Activated T-cell treated with anti-CD3 and anti-CD28 coated beads, Interleukin-2, amount 50 U/mL, for 4 hours (primary cell): ENCODE data around the gene AURKAIP1. TPM values are rescaled to one million over a fixed set of nuclear protein-coding genes. Genes with fewer than 3 reads are reported as not detected.
A peak's percentile ranks its signal among the peaks of the same experiment; 100 is the strongest.

Experiments
- ATAC-seq, 2 donors: fragments of 200-7000 bp; cut with Tn5 transposase; one replicate each; pipeline ENCODE4 v1.10.0; 2021
- DNase-seq: peaks from one replicate; pipeline ENCODE4 v3.0.0-alpha.2; 2020
- H3K27me3 Mint-ChIP-seq: one replicate; pipeline ENCODE4 v1.8.0; 2021; ENCODE audit warnings: low read depth, mixed read lengths
- H3K36me3 Mint-ChIP-seq: one replicate; pipeline ENCODE4 v1.8.0; 2022; ENCODE audit warnings: mixed read lengths; ENCODE audit not compliant: insufficient read depth
- H3K4me1 Mint-ChIP-seq: one replicate; pipeline ENCODE4 v1.8.0; 2021; ENCODE audit warnings: low read depth, mixed read lengths
- H3K4me3 Mint-ChIP-seq: one replicate; pipeline ENCODE4 v1.8.0; 2021; ENCODE audit warnings: mild to moderate bottlenecking, moderate library complexity, mixed read lengths
- H3K9me3 Mint-ChIP-seq: one replicate; pipeline ENCODE4 v1.8.0; 2021; ENCODE audit warnings: mixed read lengths
- total RNA-seq, 3 donors: library from RNA; stranded (reverse); gene quantifications; one replicate each; pipeline ENCODE4 v1.2.1, GENCODE V29; 2021

The AURKAIP1 gene
- total RNA-seq, 3 donors from 2014 or later = 218 to 244 (median 220) TPM

DNA sequence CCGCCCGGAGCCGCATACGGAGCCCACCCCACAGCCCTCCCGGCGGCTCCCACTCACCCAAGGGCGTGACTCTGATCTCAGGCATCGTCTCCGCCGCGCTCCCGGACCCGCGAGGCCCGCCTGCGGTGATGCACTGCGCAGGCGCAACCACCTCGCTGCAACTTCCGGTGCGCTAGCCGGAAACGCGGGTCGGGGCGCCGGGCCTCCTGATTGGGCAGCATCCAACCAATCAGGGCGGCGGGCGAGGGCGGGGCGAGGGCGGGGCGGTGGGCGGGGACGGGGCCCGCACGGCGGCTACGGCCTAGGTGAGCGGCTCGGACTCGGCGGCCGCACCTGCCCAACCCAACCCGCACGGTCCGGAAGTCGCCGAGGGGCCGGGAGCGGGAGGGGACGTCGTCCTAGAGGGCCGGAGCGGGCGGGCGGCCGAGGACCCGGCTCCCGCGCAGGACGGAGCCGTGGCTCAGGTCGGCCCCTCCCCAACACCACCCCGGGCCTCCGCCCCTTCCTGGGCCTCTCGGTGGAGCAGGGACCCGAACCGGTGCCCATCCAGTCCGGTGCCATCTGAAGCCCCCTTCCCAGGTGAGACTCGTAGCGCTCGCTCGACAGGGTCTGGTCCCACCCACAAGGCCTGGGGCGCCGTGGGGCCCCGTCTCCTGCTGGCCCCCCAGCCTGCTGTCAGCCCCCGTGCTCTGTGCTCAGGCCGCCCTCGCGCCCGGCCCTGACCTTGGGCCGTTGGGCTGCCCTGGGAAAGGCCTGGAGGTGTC, 50.3 kb downstream of the AURKAIP1 start, which contains the start of the genes CPTP and INTS11:
TSS of gene CPTP (plus strand) at position 279 of the 764 bp plus-strand sequence. CDS start 2,109 bp downstream, outside the sequence.
TSS of gene INTS11 (minus strand) at position 137 of the 764 bp plus-strand sequence. CDS start at position 85, 52 bp downstream.
- no peaks in the 10 kb centered on the region for H3K9me3 Mint-ChIP-seq
- H3K27me3 Mint-ChIP-seq = no peaks in the 10 kb centered on the region
- peaks cover 31% of the 10 kb centered on the region for H3K4me1 Mint-ChIP-seq

DNA sequence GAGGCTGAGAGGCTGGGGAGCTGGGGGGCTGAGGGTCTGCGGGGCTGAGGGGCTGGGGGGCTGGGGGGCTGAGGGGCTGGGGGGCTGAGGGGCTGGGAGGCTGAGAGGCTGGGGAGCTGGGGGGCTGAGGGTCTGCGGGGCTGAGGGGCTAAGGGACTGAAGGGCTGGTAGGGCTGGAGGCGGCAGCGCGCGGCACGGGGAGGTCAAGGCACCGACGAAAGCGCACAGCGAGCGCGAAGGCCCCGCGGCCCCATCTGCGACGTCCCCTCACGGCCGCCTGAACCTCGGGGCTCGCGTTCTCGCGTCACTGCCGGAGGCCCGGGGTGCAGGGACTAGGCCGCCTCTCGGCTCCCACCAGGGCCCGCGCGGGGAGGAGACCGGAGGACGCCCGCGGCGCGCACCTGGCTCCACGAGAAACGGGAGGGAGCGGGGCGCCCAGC, 50.9 kb downstream of the AURKAIP1 start:
- no peaks in the 10 kb centered on the region for H3K27me3 Mint-ChIP-seq
- H3K4me3 Mint-ChIP-seq = peak overlapping the region; percentile 87
- DNase-seq = no peak
- H3K9me3 Mint-ChIP-seq = no peaks in the 10 kb centered on the region
- H3K4me1 Mint-ChIP-seq = peaks cover 31% of the 10 kb centered on the region
- peaks cover 5% of the 10 kb centered on the region for H3K36me3 Mint-ChIP-seq
- ATAC-seq = peak; percentile 33 to 39

More for the DNA sequence above, 50.3 kb downstream of the AURKAIP1 start, which contains the start of the genes CPTP and INTS11:
- DNase-seq = peak; percentile 96
- Mint-ChIP-seq H3K4me3 (peak within 1 kb of the TSS; percentile 91), H3K36me3 (peaks cover 5% of the 10 kb centered on the region)
- ATAC-seq = peak; percentile 84 to 85

Other genes starting within 250 kb of the AURKAIP1 start
- gene TTLL10, start 201.3 kb downstream of the AURKAIP1 start, total RNA-seq = not detected
- 100 to 1,000 TPM; 102 to 212 (median 155) TPM for gene TNFRSF18, start 168.6 kb downstream of the AURKAIP1 start, total RNA-seq
- 100 to 1,000 TPM; 480 to 735 (median 495) TPM for gene TNFRSF4, start 161.1 kb downstream of the AURKAIP1 start, total RNA-seq
- gene SDF4, start 143.2 kb downstream of the AURKAIP1 start, total RNA-seq = 100 to 1,000 TPM; 191 to 242 (median 193) TPM
- 10 to 100 TPM; 38.0 to 40.8 (median 39.0) TPM for gene B3GALT6, start 143.0 kb downstream of the AURKAIP1 start, total RNA-seq
- 1 to 10 TPM; 1.6 to 2.2 (median 2.1) TPM for gene C1QTNF12, start 128.5 kb downstream of the AURKAIP1 start, total RNA-seq
- gene UBE2J2, start 101.4 kb downstream of the AURKAIP1 start, total RNA-seq = 10 to 100 TPM; 89.3 to 93.6 (median 91.2) TPM
- 1 to 10 TPM; 2.8 to 3.9 (median 3.2) TPM for gene SCNN1D, start 94.8 kb downstream of the AURKAIP1 start, total RNA-seq
- 10 to 100 TPM; 28.4 to 37.6 (median 30.1) TPM for gene ACAP3, start 67.3 kb downstream of the AURKAIP1 start, total RNA-seq
- gene PUSL1, start 66.6 kb downstream of the AURKAIP1 start, total RNA-seq = 10 to 100 TPM; 38.9 to 40.7 (median 39.5) TPM
- gene INTS11, start 50.5 kb downstream of the AURKAIP1 start, total RNA-seq = 100 to 1,000 TPM; 164 to 181 (median 172) TPM
- gene CPTP, start 50.4 kb downstream of the AURKAIP1 start, total RNA-seq = 10 to 100 TPM; 16.0 to 18.4 (median 18.1) TPM
- under 1 TPM; 0.15 to 0.29 (median 0.19) TPM for gene TAS1R3, start 43.9 kb downstream of the AURKAIP1 start, total RNA-seq
- gene DVL1, start 25.8 kb downstream of the AURKAIP1 start, total RNA-seq = 10 to 100 TPM; 70.7 to 74.6 (median 72.1) TPM
- under 1 TPM; 0.41 to 0.53 (median 0.47) TPM for gene MXRA8, start 16.7 kb downstream of the AURKAIP1 start, total RNA-seq
- 100 to 1,000 TPM; 112 to 127 (median 118) TPM for gene CCNL2, start 24.1 kb upstream of the AURKAIP1 start, total RNA-seq
- 100 to 1,000 TPM; 254 to 300 (median 271) TPM for gene MRPL20, start 32.1 kb upstream of the AURKAIP1 start, total RNA-seq
- under 1 TPM in 1 of 3 donors, not detected in 2; 0.15 TPM for gene ANKRD65, start 46.1 kb upstream of the AURKAIP1 start, total RNA-seq
- under 1 TPM; 0.18 to 0.58 (median 0.19) TPM for gene VWA1, start 60.5 kb upstream of the AURKAIP1 start, total RNA-seq
- 1 to 10 TPM in 1 of 3 donors, under 1 TPM in 2; 0.33 to 1.1 (median 0.74) TPM for gene ATAD3C, start 74.5 kb upstream of the AURKAIP1 start, total RNA-seq
- 100 to 1,000 TPM; 193 to 208 (median 194) TPM for gene ATAD3B, start 96.6 kb upstream of the AURKAIP1 start, total RNA-seq
- 100 to 1,000 TPM; 151 to 180 (median 154) TPM for gene ATAD3A, start 137.0 kb upstream of the AURKAIP1 start, total RNA-seq
- gene TMEM240, start 165.4 kb upstream of the AURKAIP1 start, total RNA-seq = under 1 TPM in 2 of 3 donors, not detected in 1; 0.46 to 0.63 TPM
- gene SSU72, start 199.7 kb upstream of the AURKAIP1 start, total RNA-seq = 100 to 1,000 TPM; 142 to 170 (median 148) TPM
- gene FNDC10, start 224.9 kb upstream of the AURKAIP1 start, total RNA-seq = 1 to 10 TPM; 3.0 to 4.8 (median 3.8) TPM
- 10 to 100 TPM; 37.4 to 40.3 (median 37.7) TPM for gene MIB2, start 240.3 kb upstream of the AURKAIP1 start, total RNA-seq